ENCODE data around the gene CENPU.

- no peak for TF ChIP-seq EZH2 (IDR thresholded peaks at IDR 0.05; ENCODE audit: borderline replicate concordance, insufficient read depth, low read depth, low read length, poor library complexity, severe bottlenecking)
- TF ChIP-seq CTCF (IDR thresholded peaks at IDR 0.05): no peak
These were observed 86.4 kb downstream of the CENPU start for GRCh38 chr4:184647266-184648053.
